ENCODE results near the gene CUL7. TPM values are rescaled to one million over a fixed set of nuclear protein-coding genes. Genes with fewer than 3 reads are reported as not detected.

CUL7 gene
- total RNA-seq, 1 experiment from 2014 or later, result 20.8 TPM

DNA sequence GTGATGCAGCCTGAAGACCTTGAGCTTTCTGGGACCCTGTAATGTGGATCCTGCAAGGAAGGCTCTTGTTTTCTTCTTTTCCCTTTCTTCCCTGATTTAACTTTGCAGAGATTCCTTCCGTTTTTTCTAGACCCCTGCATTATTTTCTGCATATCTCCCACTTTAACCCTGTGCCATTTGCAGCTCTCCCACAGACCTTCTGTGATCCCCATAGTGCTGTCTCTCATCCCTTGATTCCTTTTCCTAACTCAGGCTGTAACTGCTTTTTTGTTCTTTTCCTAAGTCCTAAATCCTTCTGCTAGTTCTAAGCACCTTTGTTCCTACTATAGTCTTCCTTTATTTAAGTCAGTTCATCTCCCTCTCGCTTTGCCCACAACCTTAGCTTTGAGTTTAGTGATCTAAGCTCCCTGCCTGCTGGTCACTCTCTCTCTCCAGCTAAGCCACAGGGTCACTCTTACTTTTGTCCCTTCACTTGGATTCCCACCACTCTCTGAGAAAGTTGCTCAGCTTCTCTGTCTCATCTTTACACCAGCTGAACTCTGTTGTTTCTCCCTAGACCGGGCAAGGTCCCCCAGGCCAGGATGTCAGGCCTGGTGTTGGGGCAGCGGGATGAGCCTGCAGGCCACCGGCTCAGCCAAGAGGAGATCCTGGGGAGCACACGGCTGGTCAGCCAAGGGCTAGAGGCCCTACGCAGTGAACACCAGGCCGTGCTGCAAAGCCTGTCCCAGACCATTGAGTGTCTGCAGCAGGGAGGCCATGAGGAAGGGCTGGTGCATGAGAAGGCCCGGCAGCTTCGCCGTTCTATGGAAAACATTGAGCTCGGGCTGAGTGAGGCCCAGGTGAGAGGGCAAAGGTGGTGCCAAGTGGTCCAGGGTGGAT, 7.3 kb upstream of the CUL7 start (continued):
- TF ChIP-seq SMAD3 (CRISPR knock-in tag; IDR thresholded peaks at IDR 0.05; ENCODE audit: borderline replicate concordance) (no peak), FOXK1 (CRISPR knock-in tag; IDR thresholded peaks at IDR 0.05) (no peak), ESRRA (CRISPR knock-in tag; IDR thresholded peaks at IDR 0.05; ENCODE audit: borderline replicate concordance) (no peak)
- TF ChIP-seq, protein P1, sequence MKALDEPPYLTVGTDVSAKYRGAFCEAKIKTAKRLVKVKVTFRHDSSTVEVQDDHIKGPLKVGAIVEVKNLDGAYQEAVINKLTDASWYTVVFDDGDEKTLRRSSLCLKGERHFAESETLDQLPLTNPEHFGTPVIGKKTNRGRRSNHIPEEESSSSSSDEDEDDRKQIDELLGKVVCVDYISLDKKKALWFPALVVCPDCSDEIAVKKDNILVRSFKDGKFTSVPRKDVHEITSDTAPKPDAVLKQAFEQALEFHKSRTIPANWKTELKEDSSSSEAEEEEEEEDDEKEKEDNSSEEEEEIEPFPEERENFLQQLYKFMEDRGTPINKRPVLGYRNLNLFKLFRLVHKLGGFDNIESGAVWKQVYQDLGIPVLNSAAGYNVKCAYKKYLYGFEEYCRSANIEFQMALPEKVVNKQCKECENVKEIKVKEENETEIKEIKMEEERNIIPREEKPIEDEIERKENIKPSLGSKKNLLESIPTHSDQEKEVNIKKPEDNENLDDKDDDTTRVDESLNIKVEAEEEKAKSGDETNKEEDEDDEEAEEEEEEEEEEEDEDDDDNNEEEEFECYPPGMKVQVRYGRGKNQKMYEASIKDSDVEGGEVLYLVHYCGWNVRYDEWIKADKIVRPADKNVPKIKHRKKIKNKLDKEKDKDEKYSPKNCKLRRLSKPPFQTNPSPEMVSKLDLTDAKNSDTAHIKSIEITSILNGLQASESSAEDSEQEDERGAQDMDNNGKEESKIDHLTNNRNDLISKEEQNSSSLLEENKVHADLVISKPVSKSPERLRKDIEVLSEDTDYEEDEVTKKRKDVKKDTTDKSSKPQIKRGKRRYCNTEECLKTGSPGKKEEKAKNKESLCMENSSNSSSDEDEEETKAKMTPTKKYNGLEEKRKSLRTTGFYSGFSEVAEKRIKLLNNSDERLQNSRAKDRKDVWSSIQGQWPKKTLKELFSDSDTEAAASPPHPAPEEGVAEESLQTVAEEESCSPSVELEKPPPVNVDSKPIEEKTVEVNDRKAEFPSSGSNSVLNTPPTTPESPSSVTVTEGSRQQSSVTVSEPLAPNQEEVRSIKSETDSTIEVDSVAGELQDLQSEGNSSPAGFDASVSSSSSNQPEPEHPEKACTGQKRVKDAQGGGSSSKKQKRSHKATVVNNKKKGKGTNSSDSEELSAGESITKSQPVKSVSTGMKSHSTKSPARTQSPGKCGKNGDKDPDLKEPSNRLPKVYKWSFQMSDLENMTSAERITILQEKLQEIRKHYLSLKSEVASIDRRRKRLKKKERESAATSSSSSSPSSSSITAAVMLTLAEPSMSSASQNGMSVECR (CRISPR knock-in tag; IDR thresholded peaks at IDR 0.05; ENCODE audit: borderline replicate concordance), result no peak
- TF ChIP-seq, protein P2, sequence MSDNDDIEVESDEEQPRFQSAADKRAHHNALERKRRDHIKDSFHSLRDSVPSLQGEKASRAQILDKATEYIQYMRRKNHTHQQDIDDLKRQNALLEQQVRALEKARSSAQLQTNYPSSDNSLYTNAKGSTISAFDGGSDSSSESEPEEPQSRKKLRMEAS (CRISPR knock-in tag; IDR thresholded peaks at IDR 0.05), result no peak
- TF ChIP-seq, protein P3, sequence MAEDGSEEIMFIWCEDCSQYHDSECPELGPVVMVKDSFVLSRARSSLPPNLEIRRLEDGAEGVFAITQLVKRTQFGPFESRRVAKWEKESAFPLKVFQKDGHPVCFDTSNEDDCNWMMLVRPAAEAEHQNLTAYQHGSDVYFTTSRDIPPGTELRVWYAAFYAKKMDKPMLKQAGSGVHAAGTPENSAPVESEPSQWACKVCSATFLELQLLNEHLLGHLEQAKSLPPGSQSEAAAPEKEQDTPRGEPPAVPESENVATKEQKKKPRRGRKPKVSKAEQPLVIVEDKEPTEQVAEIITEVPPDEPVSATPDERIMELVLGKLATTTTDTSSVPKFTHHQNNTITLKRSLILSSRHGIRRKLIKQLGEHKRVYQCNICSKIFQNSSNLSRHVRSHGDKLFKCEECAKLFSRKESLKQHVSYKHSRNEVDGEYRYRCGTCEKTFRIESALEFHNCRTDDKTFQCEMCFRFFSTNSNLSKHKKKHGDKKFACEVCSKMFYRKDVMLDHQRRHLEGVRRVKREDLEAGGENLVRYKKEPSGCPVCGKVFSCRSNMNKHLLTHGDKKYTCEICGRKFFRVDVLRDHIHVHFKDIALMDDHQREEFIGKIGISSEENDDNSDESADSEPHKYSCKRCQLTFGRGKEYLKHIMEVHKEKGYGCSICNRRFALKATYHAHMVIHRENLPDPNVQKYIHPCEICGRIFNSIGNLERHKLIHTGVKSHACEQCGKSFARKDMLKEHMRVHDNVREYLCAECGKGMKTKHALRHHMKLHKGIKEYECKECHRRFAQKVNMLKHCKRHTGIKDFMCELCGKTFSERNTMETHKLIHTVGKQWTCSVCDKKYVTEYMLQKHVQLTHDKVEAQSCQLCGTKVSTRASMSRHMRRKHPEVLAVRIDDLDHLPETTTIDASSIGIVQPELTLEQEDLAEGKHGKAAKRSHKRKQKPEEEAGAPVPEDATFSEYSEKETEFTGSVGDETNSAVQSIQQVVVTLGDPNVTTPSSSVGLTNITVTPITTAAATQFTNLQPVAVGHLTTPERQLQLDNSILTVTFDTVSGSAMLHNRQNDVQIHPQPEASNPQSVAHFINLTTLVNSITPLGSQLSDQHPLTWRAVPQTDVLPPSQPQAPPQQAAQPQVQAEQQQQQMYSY (CRISPR knock-in tag; IDR thresholded peaks at IDR 0.05), result no peak

DNA sequence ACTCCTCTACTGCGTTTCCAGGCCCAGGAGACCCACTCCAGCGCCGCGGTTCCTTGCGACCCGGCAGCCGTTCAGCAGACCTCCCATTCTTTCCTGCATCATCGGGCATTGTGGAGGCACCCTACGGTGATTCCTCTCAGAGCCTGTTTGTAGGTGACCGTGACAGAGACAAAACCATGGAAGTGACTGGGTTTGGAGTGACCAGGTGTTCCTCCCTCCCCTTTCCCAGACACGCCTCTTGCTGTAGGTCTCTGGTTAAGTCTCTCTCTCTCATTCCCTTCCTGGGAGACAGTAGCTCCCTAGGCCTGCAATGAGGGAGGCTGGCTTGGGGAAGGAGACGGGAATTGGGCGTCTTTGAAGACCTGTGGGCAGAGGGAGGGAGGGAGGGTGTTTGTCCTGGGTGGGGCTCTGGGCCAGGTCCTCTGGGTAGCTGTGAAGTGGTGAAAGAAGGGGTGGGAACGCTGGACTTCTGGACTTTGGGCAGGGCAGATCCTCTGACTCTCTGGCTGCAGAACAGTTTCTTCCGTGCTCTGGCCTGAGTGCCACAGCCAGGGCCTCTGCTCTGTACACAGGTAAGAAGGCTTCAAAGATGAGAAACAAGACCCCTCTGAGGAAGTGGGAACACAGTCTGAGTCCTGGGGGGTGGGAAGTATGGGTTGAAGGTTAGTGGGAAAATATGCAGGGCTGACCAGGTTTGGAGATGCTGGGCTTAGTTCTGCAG, 6.5 kb upstream of the CUL7 start:
- peak; percentile 24 for ATAC-seq
- H3K9me3 Mint-ChIP-seq, result no peaks in the 10 kb centered on the region
- peak overlapping the region; percentile 91 for H3K4me3 Mint-ChIP-seq
- H3K27ac Mint-ChIP-seq, result peak overlapping the region; percentile 99
- POLR2A ChIA-PET, result interaction anchor here (1.0 to 1.4 kb wide), 6 partner anchors 17 to 149 kb away, joined by 3 to 9 read pairs (median 6); partner anchors contain the start of genes KLHDC3, MEA1 and PTK7
- CTCF ChIA-PET, result interaction anchor here (1.3 to 3.3 kb wide), 4 partner anchors 83 to 169 kb away, joined by 3 to 24 read pairs (median 4); partner anchors contain the start of gene DNPH1
- TF ChIP-seq ZNF138 (CRISPR knock-in tag; conservative IDR thresholded peaks at IDR 0.05) (no peak), GABPB1 (CRISPR knock-in tag; IDR thresholded peaks at IDR 0.05) (peak; percentile 33; the same call in 1 of the 2 replicates)
- no peaks in the 10 kb centered on the region for H3K27me3 Mint-ChIP-seq (ENCODE audit: low read depth)
- peaks cover 21% of the 10 kb centered on the region for H3K4me1 Mint-ChIP-seq
- H3K36me3 Mint-ChIP-seq, result peaks cover 21% of the 10 kb centered on the region
- no peak for DNase-seq (ENCODE audit: low spot score)

DNA sequence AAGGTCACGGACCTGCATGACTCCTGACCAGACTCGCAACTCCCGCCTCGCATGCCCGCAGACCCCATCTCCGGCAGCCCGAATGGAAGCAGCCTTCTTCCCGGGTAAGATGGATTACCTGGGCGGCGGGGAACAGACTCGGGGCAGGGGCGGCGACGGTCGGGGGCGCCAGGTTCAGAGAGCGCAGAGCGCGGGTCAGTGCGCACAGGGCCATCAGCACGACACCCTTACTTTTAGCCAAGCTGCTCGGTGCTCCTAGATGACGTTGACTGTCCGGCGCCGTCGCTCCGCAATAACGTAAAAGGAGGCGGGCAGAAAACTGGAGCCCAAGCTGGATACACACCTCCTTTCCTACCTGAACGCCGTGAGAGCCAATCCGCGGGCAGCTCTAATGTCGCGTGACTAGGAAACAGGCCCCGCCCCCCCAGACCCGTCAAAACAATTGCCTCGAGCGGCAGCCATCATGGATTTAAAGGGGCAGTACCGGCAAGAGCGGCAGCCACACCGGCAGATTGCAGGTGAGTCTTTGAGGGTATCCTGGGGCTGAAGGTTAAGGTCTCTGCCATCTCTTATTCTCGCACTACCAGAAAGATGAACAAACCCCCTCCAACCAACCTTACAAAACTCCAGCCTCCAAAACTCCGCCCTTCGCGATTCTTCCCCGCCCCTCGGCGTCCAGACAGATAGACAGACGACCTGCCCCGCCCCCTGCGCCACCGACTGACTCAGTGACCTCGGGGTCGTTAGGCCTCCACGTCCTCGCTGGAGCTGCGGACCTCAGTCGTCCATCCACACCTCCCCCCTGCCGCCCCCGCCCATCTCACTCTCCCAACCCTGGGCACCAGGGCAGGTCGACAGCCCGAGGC, 5.8 kb upstream of the CUL7 start, which contains the start of the genes KLC4 and MRPL2:
KLC4 (plus strand) TSS at position 464 of the 866 bp plus-strand sequence. CDS start 1,705 bp downstream, outside the sequence.
MRPL2 (minus strand) TSS at position 267 of the 866 bp plus-strand sequence; CDS start at position 214, 53 bp downstream.
- POLR2A ChIA-PET, result interaction anchor here (0.6 to 1.5 kb wide), 18 partner anchors 14 to 302 kb away, joined by 3 to 9 read pairs (median 4); partner anchors contain the start of genes BICRAL, KLHDC3, MEA1 and PEX6
- Mint-ChIP-seq H3K27ac (peak within 1 kb of the TSS; percentile 99), H3K9me3 (no peaks in the 10 kb centered on the region), H3K27me3 (ENCODE audit: low read depth) (no peaks in the 10 kb centered on the region), H3K4me1 (peaks cover 21% of the 10 kb centered on the region), H3K4me3 (peak within 1 kb of the TSS; percentile 91), H3K36me3 (peaks cover 21% of the 10 kb centered on the region)
- CTCF ChIA-PET, result interaction anchor here (0.8 to 3.3 kb wide), 9 partner anchors 17 to 169 kb away, joined by 3 to 24 read pairs (median 4); partner anchors contain the start of genes DNPH1, KLHDC3 and PTK7
- DNase-seq (ENCODE audit: low spot score) (peak; percentile 99), ATAC-seq (peak; percentile 94)
- TF ChIP-seq RELA (CRISPR knock-in tag; IDR thresholded peaks at IDR 0.05; ENCODE audit: borderline replicate concordance) (no peak), SMAD3 (CRISPR knock-in tag; IDR thresholded peaks at IDR 0.05; ENCODE audit: borderline replicate concordance) (0 out of 2 replicates have a peak, but pooled peaks have one; percentile 19), CREB1 (CRISPR knock-in tag; IDR thresholded peaks at IDR 0.05) (peak; percentile 81; the same call in 1 of the 2 replicates), ETV6 (CRISPR knock-in tag; IDR thresholded peaks at IDR 0.05) (0 out of 2 replicates have a peak, but pooled peaks have one; percentile 35), FOXP1 (CRISPR knock-in tag; IDR thresholded peaks at IDR 0.05; ENCODE audit: borderline replicate concordance) (no peak)
- TF ChIP-seq, protein P1 (CRISPR knock-in tag; IDR thresholded peaks at IDR 0.05; ENCODE audit: borderline replicate concordance), result peak; percentile 49; the same call in 1 of the 2 replicates
